B cell (primary cell): Measurements from ENCODE around the gene TRA2B. TPM values are rescaled to one million over a fixed set of nuclear protein-coding genes. Genes with fewer than 3 reads are reported as not detected.

Source experiments
- ATAC-seq: fragments of 200-7000 bp; cut with Tn5 transposase; one replicate; pipeline ENCODE4 v1.10.0; 2021; ENCODE audit warnings: low read depth, mild to moderate bottlenecking, moderate number of reproducible peaks, moderate library complexity
- CTCF ChIA-PET: fragments of 350-600 bp; sonication (Branson Sonifier 250); formaldehyde crosslinking; loops from one replicate; lab custom pipeline; 2021; ENCODE audit warnings: antibody characterized with exemption, inconsistent platforms; lab: Charles Lee
- POLR2A ChIA-PET: fragments of 350-600 bp; sonication (Branson Sonifier 250); formaldehyde crosslinking; loops from one replicate; lab custom pipeline; 2021; ENCODE audit warnings: antibody characterized with exemption; lab: Charles Lee
- DNase-seq: peaks from one replicate; pipeline ENCODE4 v3.0.0; 2013
- H2AFZ ChIP-seq: 2 replicates; pipeline ENCODE4 v1.6.1; 2012; ENCODE audit warnings: mild to moderate bottlenecking, low read depth, low read length; ENCODE audit not compliant: insufficient read depth, poor library complexity, severe bottlenecking
- H3K27ac ChIP-seq, 2 donors: 1 replicate in 1 of 2; 2 replicates in 1 of 2; pipeline ENCODE4 v1.5.1; 2012 to 2013; ENCODE audit warnings: low read length in 2 of 2, mild to moderate bottlenecking in 2 of 2, moderate library complexity in 1 of 2
- H3K27me3 ChIP-seq, 4 experiments: fragments of 200-600 bp in 1 of 4; sonication (generic) in 1 of 4; replicated peaks in 1 of 4; 1 replicate in 2 of 4; 2 replicates in 2 of 4; pipeline versions ENCODE4 v1.6.1 to v1.7.0; 2013 to 2016; ENCODE audit warnings: low read length in 3 of 4, mild to moderate bottlenecking in 2 of 4, mixed read lengths in 1 of 4, moderate library complexity in 1 of 4; ENCODE audit not compliant: insufficient read depth in 4 of 4, control insufficient read depth in 3 of 4; ENCODE audit errors: control extremely low read depth in 1 of 4
- H3K36me3 ChIP-seq, 2 experiments: replicated peaks in 1 of 2; 1 replicate in 1 of 2; 2 replicates in 1 of 2; pipeline versions ENCODE4 v1.6.1 to v1.7.1; 2013; ENCODE audit warnings: low read length in 1 of 2; ENCODE audit not compliant: insufficient read depth in 2 of 2, control insufficient read depth in 1 of 2; ENCODE audit errors: control extremely low read depth in 1 of 2, extremely low read depth in 1 of 2
- H3K4me1 ChIP-seq, 2 donors: fragments of 200-600 bp in 1 of 2; sonication (generic) in 1 of 2; 1 replicate in 1 of 2; 2 replicates in 1 of 2; pipeline versions ENCODE4 v1.5.1 to v1.6.1; 2013 to 2017; ENCODE audit warnings: low read length in 2 of 2; ENCODE audit not compliant: control insufficient read depth in 2 of 2, insufficient read depth in 2 of 2
- H3K4me2 ChIP-seq: replicated peaks from 2 replicates; pipeline ENCODE3; 2012; ENCODE audit warnings: mild to moderate bottlenecking, low read depth, low read length; ENCODE audit not compliant: poor library complexity, severe bottlenecking
- H3K4me3 ChIP-seq, 5 experiments: fragments of 200-600 bp in 1 of 5; sonication (generic) in 1 of 5; 1 replicate in 3 of 5; 2 replicates in 2 of 5; pipeline versions ENCODE4 v1.5.1 to v1.7.0; 2011 to 2016; ENCODE audit warnings: low read length in 4 of 5, mild to moderate bottlenecking in 4 of 5, low read depth in 2 of 5, control low read depth in 1 of 5, moderate library complexity in 1 of 5; ENCODE audit not compliant: insufficient read depth in 1 of 5; ENCODE audit errors: control extremely low read depth in 1 of 5, extremely low read depth in 1 of 5
- H3K79me2 ChIP-seq: fragments of 200-600 bp; sonication (generic); one replicate; pipeline ENCODE4 v1.6.0; 2016; ENCODE audit warnings: low read length; ENCODE audit not compliant: control insufficient read depth, insufficient read depth
- H3K9ac ChIP-seq: fragments of 200-600 bp; sonication (generic); 2 replicates; pipeline ENCODE4 v1.6.1; 2017; ENCODE audit warnings: mild to moderate bottlenecking, low read length, moderate library complexity
- H3K9me3 ChIP-seq, 3 donors: one replicate each; pipeline versions ENCODE4 v1.6.1 to v1.7.1; 2013; ENCODE audit warnings: low read length in 2 of 3; ENCODE audit not compliant: control insufficient read depth in 2 of 3, insufficient read depth in 1 of 3; ENCODE audit errors: control extremely low read depth in 1 of 3
- H4K20me1 ChIP-seq: 2 replicates; pipeline ENCODE4 v1.6.0; 2012; ENCODE audit warnings: mild to moderate bottlenecking, low read length; ENCODE audit not compliant: insufficient read depth, control insufficient read depth, poor library complexity, severe bottlenecking
- H3K27ac Mint-ChIP-seq: one replicate; pipeline ENCODE4 v1.8.0; 2021; ENCODE audit warnings: mixed read lengths
- H3K27me3 Mint-ChIP-seq: one replicate; pipeline ENCODE4 v1.8.0; 2021; ENCODE audit warnings: mixed read lengths
- H3K4me1 Mint-ChIP-seq: one replicate; pipeline ENCODE4 v1.8.0; 2021; ENCODE audit warnings: mixed read lengths
- H3K4me3 Mint-ChIP-seq: one replicate; pipeline ENCODE4 v1.8.0; 2021; ENCODE audit warnings: mixed read lengths
- H3K9me3 Mint-ChIP-seq: one replicate; pipeline ENCODE4 v1.8.0; 2022; ENCODE audit warnings: mixed read lengths; ENCODE audit not compliant: insufficient read depth
- CTCF ChIP-seq: fragments of 200-600 bp; IDR thresholded peaks from one replicate; pipeline ENCODE4 v1.8.0; 2022; ENCODE audit warnings: antibody characterized with exemption, mild to moderate bottlenecking
- EZH2 ChIP-seq: IDR thresholded peaks from 2 replicates; pipeline ENCODE4 v1.6.1; 2012; ENCODE audit warnings: borderline replicate concordance, low read depth, mild to moderate bottlenecking, moderate library complexity, low read length; ENCODE audit not compliant: insufficient read depth, poor library complexity, severe bottlenecking
- WGBS: methylation state at CpG from one replicate; pipeline ENCODE4 v1.1.5; 2013; ENCODE audit warnings: missing lambda C conversion rate; ENCODE audit not compliant: insufficient coverage; 5-methylcytosine and 5-hydroxymethylcytosine counted together
- intact Hi-C: fragments of 100-400 bp; cut with micrococcal nuclease; formaldehyde crosslinking; loops from one replicate; pipeline ENCODE4 v1.10.0; 2022
- polyA plus RNA-seq: library from polyadenylated mRNA; depleted of rRNA; stranded (reverse); fragments of >200 nt; gene quantifications from 2 replicates; pipeline ENCODE4 v1.2.3, GENCODE V29; 2012
- total RNA-seq, 2 donors: library from RNA; stranded (reverse); fragments of 120-200 nt in 1 of 2; gene quantifications; 1 replicate in 1 of 2; 2 replicates in 1 of 2; pipeline versions ENCODE4 v1.2.3 to v1.2.4, GENCODE V29; 2013 to 2022

Gene TRA2B
- total and polyA plus RNA-seq, 2 donors (not counting 1 experiment from before 2014, with no cell fraction given), result 220 to 1,062 TPM

- no peaks in the 10 kb centered on the region for H3K9me3 Mint-ChIP-seq
- H3K9me3 ChIP-seq, result no peaks in the 10 kb centered on the region
- ChIA-PET CTCF (interaction anchor here (1.6 kb wide), 1 partner anchor 29 kb away, joined by 6 read pairs; no protein-coding TSS in a partner anchor), POLR2A (interaction anchor here (1.5 kb wide), 1 partner anchor 12 kb away, joined by 4 read pairs; no protein-coding TSS in a partner anchor)
- H3K4me1 ChIP-seq, result no peaks in the 10 kb centered on the region
- H4K20me1 ChIP-seq, result peaks cover 36% of the 10 kb centered on the region
- ATAC-seq, result no peak
- DNase-seq, result peak; percentile 14
- no peak for TF ChIP-seq EZH2
- TF ChIP-seq CTCF, result no peak
- peaks cover 5% of the 10 kb centered on the region for H3K79me2 ChIP-seq
- no peak overlapping the region for H3K4me3 Mint-ChIP-seq
- intact Hi-C loops, result no loop called here
- no peak overlapping the region for H3K4me2 ChIP-seq
- 99% methylated on average over 6 of the region's 6 CpGs for WGBS
- H3K4me1 Mint-ChIP-seq, result no peaks in the 10 kb centered on the region
- H2AFZ ChIP-seq, result no peak overlapping the region
- no peaks in the 10 kb centered on the region for H3K27me3 ChIP-seq
- H3K27ac ChIP-seq, result no peak overlapping the region
- H3K27ac Mint-ChIP-seq, result peak overlapping the region; percentile 11
- no peak overlapping the region for H3K4me3 ChIP-seq
- no peaks in the 10 kb centered on the region for H3K27me3 Mint-ChIP-seq
- no peak overlapping the region for H3K9ac ChIP-seq
- H3K36me3 ChIP-seq, result peaks cover 18 to 64% of the 10 kb centered on the region in 2 experiments
Measured at GRCh38 chr3:185914911-185915629, 22.7 kb downstream of the TRA2B start.
